ENCODE measurements around the gene SDCCAG8. TPM values are rescaled to one million over a fixed set of nuclear protein-coding genes. Genes with fewer than 3 reads are reported as not detected.

The SDCCAG8 gene
- total and polyA plus RNA-seq, 4 donors, result 25.4 to 96.7 (median 48.2) TPM

- no peak overlapping the region for H3K9ac ChIP-seq (ENCODE audit: insufficient read depth in 1 of 2, low read length in 2 of 2)
- no peak for ATAC-seq (ENCODE audit: insufficient read depth, low FRiP score)
Observed at GRCh38 chr1:243396876-243397275, 141.0 kb downstream of the SDCCAG8 start.

DNA sequence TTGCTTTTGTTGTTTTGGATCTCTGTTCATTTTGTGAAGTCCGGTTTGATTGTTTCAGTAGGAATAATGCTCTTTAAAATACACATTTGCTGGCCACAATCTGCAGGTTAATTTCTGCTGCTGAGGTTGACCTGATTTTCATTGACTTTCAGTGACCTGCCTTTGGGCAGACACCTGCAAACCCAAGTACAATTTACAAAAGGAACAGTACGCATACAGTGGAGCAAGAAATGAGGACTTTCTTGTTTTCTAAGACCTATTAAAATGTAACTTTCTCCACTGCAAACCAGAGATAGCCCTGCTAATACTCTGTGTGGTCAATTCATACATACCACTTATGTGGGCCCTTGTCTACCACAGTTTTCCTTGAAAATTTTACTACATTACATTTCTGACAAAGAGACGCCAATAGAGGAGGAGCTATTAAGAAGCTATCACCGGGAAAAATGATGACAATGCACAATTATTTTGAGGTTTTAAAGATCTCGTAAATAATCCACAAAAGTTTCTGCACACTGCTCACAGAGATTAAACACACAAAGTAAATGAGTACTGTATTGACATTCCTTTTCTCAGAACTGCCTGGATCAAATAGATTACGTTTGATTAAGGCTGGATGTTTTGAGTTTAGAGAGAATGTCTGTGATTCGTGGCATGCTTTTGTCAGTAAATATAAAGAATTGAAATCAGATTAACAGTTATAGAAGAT, 141.9 kb downstream of the SDCCAG8 start:
- DNase-seq (no peak), ATAC-seq (ENCODE audit: insufficient read depth, low FRiP score) (no peak)
- TF ChIP-seq, protein P1, sequence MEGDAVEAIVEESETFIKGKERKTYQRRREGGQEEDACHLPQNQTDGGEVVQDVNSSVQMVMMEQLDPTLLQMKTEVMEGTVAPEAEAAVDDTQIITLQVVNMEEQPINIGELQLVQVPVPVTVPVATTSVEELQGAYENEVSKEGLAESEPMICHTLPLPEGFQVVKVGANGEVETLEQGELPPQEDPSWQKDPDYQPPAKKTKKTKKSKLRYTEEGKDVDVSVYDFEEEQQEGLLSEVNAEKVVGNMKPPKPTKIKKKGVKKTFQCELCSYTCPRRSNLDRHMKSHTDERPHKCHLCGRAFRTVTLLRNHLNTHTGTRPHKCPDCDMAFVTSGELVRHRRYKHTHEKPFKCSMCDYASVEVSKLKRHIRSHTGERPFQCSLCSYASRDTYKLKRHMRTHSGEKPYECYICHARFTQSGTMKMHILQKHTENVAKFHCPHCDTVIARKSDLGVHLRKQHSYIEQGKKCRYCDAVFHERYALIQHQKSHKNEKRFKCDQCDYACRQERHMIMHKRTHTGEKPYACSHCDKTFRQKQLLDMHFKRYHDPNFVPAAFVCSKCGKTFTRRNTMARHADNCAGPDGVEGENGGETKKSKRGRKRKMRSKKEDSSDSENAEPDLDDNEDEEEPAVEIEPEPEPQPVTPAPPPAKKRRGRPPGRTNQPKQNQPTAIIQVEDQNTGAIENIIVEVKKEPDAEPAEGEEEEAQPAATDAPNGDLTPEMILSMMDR (IDR thresholded peaks at IDR 0.05; ENCODE audit: control extremely low read depth, extremely low read depth), result no peak
- no peak overlapping the region for H3K9ac ChIP-seq (ENCODE audit: insufficient read depth in 1 of 2, low read length in 2 of 2)
- H3K9me3 ChIP-seq (ENCODE audit: control insufficient read depth in 4 of 4, insufficient read depth in 3 of 4, low read length in 3 of 4), result no peaks in the 10 kb centered on the region
- no peak overlapping the region for H3K4me3 ChIP-seq
- WGBS, 2 donors, result 71 to 83% methylated on average over 7 of the region's 7 CpGs
- no peaks in the 10 kb centered on the region for H3K4me1 ChIP-seq (ENCODE audit: control insufficient read depth in 5 of 5, insufficient read depth in 5 of 5, low read length in 5 of 5)
- no peaks in the 10 kb centered on the region for H3K27me3 ChIP-seq (ENCODE audit: control insufficient read depth in 3 of 3, insufficient read depth in 3 of 3, low read length in 2 of 3)
- peaks cover 0 to 4% (median 0%) of the 10 kb centered on the region in 4 donors for H3K36me3 ChIP-seq (ENCODE audit: control insufficient read depth in 4 of 4, insufficient read depth in 4 of 4, low read length in 4 of 4)
- no peak overlapping the region for H3K27ac ChIP-seq (ENCODE audit: low read depth in 1 of 2, low read length in 1 of 2)

More at GRCh38 chr1:243396876-243397275, 141.0 kb downstream of the SDCCAG8 start:
- peak in 1 of 3 donors; percentile 12 for DNase-seq
- TF ChIP-seq, protein P1 (IDR thresholded peaks at IDR 0.05; ENCODE audit: control extremely low read depth, extremely low read depth), result no peak
- Histone ChIP-seq H3K27ac (ENCODE audit: low read depth in 1 of 2, low read length in 1 of 2) (no peak overlapping the region), H3K27me3 (ENCODE audit: control insufficient read depth in 3 of 3, insufficient read depth in 3 of 3, low read length in 2 of 3) (no peaks in the 10 kb centered on the region), H3K4me3 (no peak overlapping the region), H3K9me3 (ENCODE audit: control insufficient read depth in 4 of 4, insufficient read depth in 3 of 4, low read length in 3 of 4) (no peaks in the 10 kb centered on the region), H3K36me3 (ENCODE audit: control insufficient read depth in 4 of 4, insufficient read depth in 4 of 4, low read length in 4 of 4) (peaks cover 0 to 4% (median 0%) of the 10 kb centered on the region in 4 donors), H3K4me1 (ENCODE audit: control insufficient read depth in 5 of 5, insufficient read depth in 5 of 5, low read length in 5 of 5) (no peaks in the 10 kb centered on the region)
- 84 to 91% methylated on average over 5 of the region's 5 CpGs for WGBS, 2 donors

DNA sequence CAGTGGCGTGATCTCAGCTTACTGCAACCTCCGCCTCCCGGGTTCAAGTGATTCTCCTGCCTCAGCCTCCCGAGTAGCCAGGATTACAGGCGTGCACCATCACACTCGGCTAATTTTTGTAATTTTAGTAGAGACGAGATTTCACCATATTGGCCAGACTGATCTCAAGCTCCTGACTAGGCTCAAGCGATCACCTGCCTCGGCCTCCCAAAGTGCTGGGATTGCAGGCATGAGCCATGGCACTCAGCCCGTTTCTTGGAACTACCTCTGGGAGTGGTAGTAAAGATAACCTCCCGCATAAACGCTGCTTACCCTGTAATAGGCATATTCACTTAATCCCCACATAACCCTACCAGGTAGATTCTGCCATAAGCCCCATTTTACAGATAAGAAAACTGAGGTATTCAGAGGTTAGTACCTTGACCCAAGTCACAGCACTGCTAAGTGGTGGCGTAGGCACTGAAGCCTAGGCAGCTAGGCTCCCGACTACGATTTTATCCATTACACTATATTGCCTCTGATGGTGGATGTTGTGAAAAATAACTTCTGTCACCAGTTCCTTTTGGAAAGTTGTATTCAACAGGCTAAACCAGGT, 143.8 kb downstream of the SDCCAG8 start:
- Histone ChIP-seq H3K36me3 (ENCODE audit: control insufficient read depth in 4 of 4, insufficient read depth in 4 of 4, low read length in 4 of 4) (peaks cover 0 to 4% (median 2%) of the 10 kb centered on the region in 4 donors), H3K9ac (ENCODE audit: insufficient read depth in 1 of 2, low read length in 2 of 2) (no peak overlapping the region), H3K27ac (ENCODE audit: low read depth in 1 of 2, low read length in 1 of 2) (no peak overlapping the region), H3K4me3 (no peak overlapping the region), H3K4me1 (ENCODE audit: control insufficient read depth in 5 of 5, insufficient read depth in 5 of 5, low read length in 5 of 5) (no peaks in the 10 kb centered on the region), H3K27me3 (ENCODE audit: control insufficient read depth in 3 of 3, insufficient read depth in 3 of 3, low read length in 2 of 3) (no peaks in the 10 kb centered on the region), H3K9me3 (ENCODE audit: control insufficient read depth in 4 of 4, insufficient read depth in 3 of 4, low read length in 3 of 4) (no peaks in the 10 kb centered on the region)
- ATAC-seq (ENCODE audit: insufficient read depth, low FRiP score) (no peak), DNase-seq (no peak)
- TF ChIP-seq, protein P1 (IDR thresholded peaks at IDR 0.05; ENCODE audit: control extremely low read depth, extremely low read depth), result no peak
- WGBS, 2 donors, result 97 to 98% methylated on average over 15 of the region's 15 CpGs
